GM23248 (cell line): ENCODE measurements around the gene SDC3. TPM values are rescaled to one million over a fixed set of nuclear protein-coding genes. Genes with fewer than 3 reads are reported as not detected.

Source experiments
- DNase-seq: peaks from one replicate; pipeline ENCODE4 v3.0.0-alpha.2; 2015
- H2AFZ ChIP-seq: fragments of 200-600 bp; sonication (generic); 2 replicates; pipeline ENCODE4 v1.6.1; 2016; ENCODE audit warnings: antibody characterized with exemption
- H3F3A ChIP-seq: fragments of 200-600 bp; sonication (generic); 2 replicates; pipeline ENCODE4 v1.6.1; 2016; ENCODE audit warnings: mild to moderate bottlenecking, antibody characterized with exemption, mixed run types; ENCODE audit not compliant: insufficient read depth
- H3K27ac ChIP-seq: fragments of 200-600 bp; sonication (generic); 2 replicates; pipeline ENCODE4 v1.5.1; 2016; ENCODE audit warnings: mild to moderate bottlenecking
- H3K27me3 ChIP-seq: fragments of 200-600 bp; sonication (generic); replicated peaks from 2 replicates; pipeline ENCODE4 v1.6.1; 2016; ENCODE audit warnings: mild to moderate bottlenecking; ENCODE audit not compliant: insufficient read depth
- H3K36me3 ChIP-seq: fragments of 200-600 bp; sonication (generic); 2 replicates; pipeline ENCODE4 v1.6.1; 2016; ENCODE audit warnings: low read depth, mild to moderate bottlenecking
- H3K4me1 ChIP-seq: fragments of 200-600 bp; sonication (generic); 2 replicates; pipeline ENCODE4 v1.6.1; 2016; ENCODE audit warnings: mild to moderate bottlenecking; ENCODE audit not compliant: insufficient read depth
- H3K4me2 ChIP-seq: fragments of 200-600 bp; sonication (generic); one replicate; pipeline ENCODE4 v1.6.1; 2016; ENCODE audit warnings: mild to moderate bottlenecking; ENCODE audit not compliant: unreplicated experiment
- H3K4me3 ChIP-seq: fragments of 200-600 bp; sonication (generic); 2 replicates; pipeline ENCODE4 v1.5.1; 2016; ENCODE audit warnings: mild to moderate bottlenecking
- H3K79me2 ChIP-seq: fragments of 200-600 bp; sonication (generic); 2 replicates; pipeline ENCODE4 v1.6.1; 2016; ENCODE audit warnings: mild to moderate bottlenecking; ENCODE audit not compliant: insufficient read depth
- H3K9ac ChIP-seq: fragments of 200-600 bp; sonication (generic); 2 replicates; pipeline ENCODE4 v1.6.1; 2016; ENCODE audit warnings: mild to moderate bottlenecking
- H3K9me2 ChIP-seq: fragments of 200-600 bp; sonication (generic); 2 replicates; pipeline ENCODE4 v1.6.1; 2016; ENCODE audit warnings: mixed run types, mild to moderate bottlenecking, moderate library complexity; ENCODE audit not compliant: insufficient read depth
- H3K9me3 ChIP-seq: fragments of 200-600 bp; sonication (generic); one replicate; pipeline ENCODE4 v1.6.1; 2017; ENCODE audit warnings: low read depth
- H4K20me1 ChIP-seq: fragments of 200-600 bp; sonication (generic); 2 replicates; pipeline ENCODE4 v1.6.0; 2016; ENCODE audit not compliant: insufficient read depth
- EZH2 ChIP-seq: fragments of 200-600 bp; sonication (generic); IDR thresholded peaks from 2 replicates; pipeline ENCODE4 v1.6.1; 2018; ENCODE audit warnings: antibody characterized with exemption, mild to moderate bottlenecking; ENCODE audit not compliant: insufficient read depth, poor library complexity, severe bottlenecking
- EZH2phosphoT487 ChIP-seq: fragments of 200-600 bp; sonication (generic); IDR thresholded peaks from 2 replicates; pipeline ENCODE4 v1.6.1; 2018; ENCODE audit warnings: antibody characterized with exemption, moderate library complexity, mild to moderate bottlenecking, low read depth; ENCODE audit not compliant: insufficient read depth
- WGBS, 2 experiments: methylation state at CpG; one replicate each; pipeline ENCODE4 v1.1.6; 2015 to 2017; ENCODE audit warnings: low lambda C conversion rate in 2 of 2, low coverage in 1 of 2; ENCODE audit errors: missing lambda C conversion rate in 2 of 2; 5-methylcytosine and 5-hydroxymethylcytosine counted together
- in situ Hi-C: fragments of 300-500 bp; cut with MboI; formaldehyde crosslinking; loops from 2 replicates; pipeline ENCODE4 v1.15.0; 2020
- polyA plus RNA-seq: library from polyadenylated mRNA; unstranded; fragments of >200 nt; fragmentation: Nextera tagmentation; extraction: Ambion mirVana; gene quantifications from 2 replicates; pipeline ENCODE4 v1.2.1, GENCODE V29; 2016
- total RNA-seq: library from RNA; depleted of rRNA; stranded (reverse); fragments of >200 nt; shearing (Covaris generic); gene quantifications from 2 replicates; pipeline ENCODE4 v1.2.3, GENCODE V29; 2014

Gene SDC3
- total and polyA plus RNA-seq, 2 experiments from 2014 or later, result 6.9 to 39.7 TPM

DNA sequence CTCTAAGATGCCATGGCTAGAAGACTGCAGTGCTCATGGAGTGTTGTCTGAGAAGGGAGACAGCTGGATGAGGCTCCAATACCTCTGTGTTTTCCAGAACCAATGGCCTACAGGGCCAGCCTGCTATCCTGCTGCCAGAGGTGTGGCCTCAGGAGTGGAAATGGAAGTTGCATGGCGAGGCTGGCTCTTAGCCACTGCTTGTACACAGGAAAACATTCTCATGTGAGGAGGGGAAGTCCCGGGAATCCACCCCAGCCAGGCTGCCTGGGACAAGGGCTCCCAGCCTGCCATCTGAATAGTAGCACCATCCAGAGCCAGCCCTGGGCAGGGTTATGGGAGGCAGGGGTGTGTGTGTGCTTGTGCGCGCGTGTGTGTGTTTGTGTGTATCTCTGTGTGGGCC is 56.5 kb downstream of the SDC3 start:
- Histone ChIP-seq H3K27me3 (peaks cover 6% of the 10 kb centered on the region; the same call in 1 of the 2 replicates), H2AFZ (no peak overlapping the region), H3K9me2 (no peaks in the 10 kb centered on the region), H3K4me2 (no peak overlapping the region), H3K27ac (no peak overlapping the region), H3K9me3 (no peaks in the 10 kb centered on the region), H3K4me1 (peaks cover 8% of the 10 kb centered on the region), H3F3A (0 out of 2 replicates have a peak, but pooled peaks cover 3% of the 10 kb centered on the region), H3K9ac (no peak overlapping the region), H3K79me2 (no peaks in the 10 kb centered on the region), H4K20me1 (no peaks in the 10 kb centered on the region), H3K36me3 (no peaks in the 10 kb centered on the region), H3K4me3 (no peak overlapping the region)
- in situ Hi-C loops, result no loop called here
- DNase-seq, result peak; percentile 53
- TF ChIP-seq EZH2phosphoT487, result no peak
- no peak for TF ChIP-seq EZH2
- WGBS, 2 experiments, result 29 to 32% methylated on average over 5 of the region's 5 CpGs

DNA sequence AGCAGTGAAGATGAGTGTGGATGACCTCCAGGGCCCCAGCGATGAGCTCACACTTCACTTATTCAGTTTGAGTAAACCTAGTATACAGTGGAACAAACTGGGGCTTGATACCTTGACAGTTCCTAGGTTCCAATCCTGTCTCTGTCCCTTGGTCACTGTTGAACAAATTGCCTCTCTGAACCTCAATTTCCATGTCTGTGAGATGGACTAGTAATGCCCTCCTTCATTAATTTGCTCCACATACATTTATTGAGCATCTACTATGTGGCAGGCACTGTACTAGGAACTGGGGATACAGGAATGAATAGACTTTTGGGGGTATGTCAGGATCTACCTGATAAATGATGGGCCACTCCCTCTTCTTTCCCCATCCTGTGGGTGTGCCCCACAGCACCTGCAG is 57.3 kb downstream of the SDC3 start:
- Histone ChIP-seq H3K36me3 (no peaks in the 10 kb centered on the region), H4K20me1 (no peaks in the 10 kb centered on the region), H3K4me2 (no peak overlapping the region), H3K79me2 (no peaks in the 10 kb centered on the region), H3K9me3 (no peaks in the 10 kb centered on the region), H3K27ac (no peak overlapping the region), H3K9ac (no peak overlapping the region), H3K4me3 (no peak overlapping the region), H3K27me3 (peaks cover 9% of the 10 kb centered on the region; the same call in 1 of the 2 replicates), H3K9me2 (no peaks in the 10 kb centered on the region), H2AFZ (no peak overlapping the region), H3F3A (no peaks in the 10 kb centered on the region), H3K4me1 (peaks cover 1% of the 10 kb centered on the region; the same call in 1 of the 2 replicates)
- TF ChIP-seq EZH2 (no peak), EZH2phosphoT487 (no peak)
- in situ Hi-C loops, result no loop called here
- 88 to 93% methylated on average over 1 of the region's 1 CpG for WGBS, 2 experiments
- no peak for DNase-seq

- in situ Hi-C loops, result no loop called here
- no peak overlapping the region for H3K4me3 ChIP-seq
- WGBS, 2 experiments, result 49 to 58% methylated on average over 2 of the region's 2 CpGs
Measured at GRCh38 chr1:30850607-30851006, 58.0 kb downstream of the SDC3 start.

GRCh38 chr1:30848130-30848529 is 60.4 kb downstream of the SDC3 start:
- 65 to 70% methylated on average over 5 of the region's 5 CpGs for WGBS, 2 experiments
- no peaks in the 10 kb centered on the region for H3K36me3 ChIP-seq
- no peak overlapping the region for H3K4me2 ChIP-seq
- no peaks in the 10 kb centered on the region for H3K9me3 ChIP-seq
- no peaks in the 10 kb centered on the region for H4K20me1 ChIP-seq
- H3K9ac ChIP-seq, result no peak overlapping the region
- no peaks in the 10 kb centered on the region for H3F3A ChIP-seq
- H3K27me3 ChIP-seq, result peaks cover 29% of the 10 kb centered on the region
- no peak for DNase-seq
- H3K79me2 ChIP-seq, result no peaks in the 10 kb centered on the region
- no peaks in the 10 kb centered on the region for H3K4me1 ChIP-seq
- no peak overlapping the region for H3K4me3 ChIP-seq
- TF ChIP-seq EZH2phosphoT487, result no peak
- TF ChIP-seq EZH2, result no peak
- H3K27ac ChIP-seq, result no peak overlapping the region
- H3K9me2 ChIP-seq, result no peaks in the 10 kb centered on the region
- H2AFZ ChIP-seq, result no peak overlapping the region
- in situ Hi-C loops, result no loop called here

More at GRCh38 chr1:30850607-30851006, 58.0 kb downstream of the SDC3 start:
- Histone ChIP-seq H3K9me2 (no peaks in the 10 kb centered on the region), H3K27ac (no peak overlapping the region), H3F3A (no peaks in the 10 kb centered on the region), H3K27me3 (peaks cover 15% of the 10 kb centered on the region; the same call in 1 of the 2 replicates), H3K9me3 (no peaks in the 10 kb centered on the region), H4K20me1 (no peaks in the 10 kb centered on the region), H3K36me3 (no peaks in the 10 kb centered on the region), H3K4me1 (no peaks in the 10 kb centered on the region), H2AFZ (no peak overlapping the region), H3K9ac (no peak overlapping the region), H3K4me2 (no peak overlapping the region), H3K79me2 (no peaks in the 10 kb centered on the region)
- TF ChIP-seq EZH2, result no peak
- TF ChIP-seq EZH2phosphoT487, result no peak
- no peak for DNase-seq
